Motor neuron (in vitro differentiated cells): ENCODE results near the gene C1orf159. TPM values are rescaled to one million over a fixed set of nuclear protein-coding genes. Genes with fewer than 3 reads are reported as not detected.
"Not testable (repeated sequence)": the region's sequence is repeated elsewhere in the genome, so short reads cannot be mapped to it uniquely, and the experiment has no call there.

Experiments
- ATAC-seq, 8 experiments: fragments of 200-7000 bp; cut with Tn5 transposase; replicated peaks in 6 of 8; 2 replicates each; pipeline ENCODE4 v1.8.0; 2021; ENCODE audit warnings: mild to moderate bottlenecking in 8 of 8, moderate library complexity in 8 of 8
- H3K27ac ChIP-seq, 2 donors: fragments of 250-450 bp; sonication (Bioruptor Pico); 2 replicates each; pipeline ENCODE4 v1.9.0; 2021; ENCODE audit warnings: antibody characterized with exemption in 2 of 2, mild to moderate bottlenecking in 2 of 2, moderate library complexity in 1 of 2
- H3K4me1 ChIP-seq, 2 donors: fragments of 250-450 bp; sonication (Bioruptor Pico); replicated peaks in 1 of 2; 2 replicates each; pipeline ENCODE4 v1.6.1; 2021; ENCODE audit warnings: antibody characterized with exemption in 2 of 2, mild to moderate bottlenecking in 2 of 2, moderate library complexity in 1 of 2
- H3K4me3 ChIP-seq, 5 donors: fragments of 250-450 bp; sonication (Bioruptor Pico); 2 replicates each; pipeline ENCODE4 v1.9.0; 2021; ENCODE audit warnings: antibody characterized with exemption in 5 of 5, mild to moderate bottlenecking in 5 of 5, moderate library complexity in 4 of 5
- WGBS, 10 experiments: fragments of 450-650 bp; shearing (Covaris generic); methylation state at CpG; one replicate each; pipeline ENCODE4 v1.0.0; 2022; 5-methylcytosine and 5-hydroxymethylcytosine counted together
- in situ Hi-C, 9 experiments: fragments of 400-800 bp; cut with MboI; loops; one replicate each; pipeline ENCODE4 v1.15.0; 2021; ENCODE audit warnings: low sequenced_read_pairs in 9 of 9, low pct_unique_long_range_greater_than_20kb in 2 of 9; ENCODE audit not compliant: unreplicated experiment in 9 of 9
- total RNA-seq, 8 experiments: library from RNA; unstranded; fragments of 300-600 nt; gene quantifications; 2 replicates each; pipeline versions ENCODE4 v1.2.3 to v1.2.4, GENCODE V29; 2022

The C1orf159 gene
- total RNA-seq, 8 experiments from 2014 or later, result 5.8 to 17.9 (median 9.7) TPM

- H3K4me3 ChIP-seq, in situ Hi-C loops, H3K4me1 ChIP-seq, H3K27ac ChIP-seq, ATAC-seq: not testable (repeated sequence)
- WGBS, 10 experiments, result 83 to 100% (median 93%) methylated on average over 1 to 6 of the region's 6 CpGs; no CpG with 5 or more reads in 2 of the 10 experiments
Measured at GRCh38 chr1:1104152-1104551, 11.7 kb downstream of the C1orf159 start.

DNA sequence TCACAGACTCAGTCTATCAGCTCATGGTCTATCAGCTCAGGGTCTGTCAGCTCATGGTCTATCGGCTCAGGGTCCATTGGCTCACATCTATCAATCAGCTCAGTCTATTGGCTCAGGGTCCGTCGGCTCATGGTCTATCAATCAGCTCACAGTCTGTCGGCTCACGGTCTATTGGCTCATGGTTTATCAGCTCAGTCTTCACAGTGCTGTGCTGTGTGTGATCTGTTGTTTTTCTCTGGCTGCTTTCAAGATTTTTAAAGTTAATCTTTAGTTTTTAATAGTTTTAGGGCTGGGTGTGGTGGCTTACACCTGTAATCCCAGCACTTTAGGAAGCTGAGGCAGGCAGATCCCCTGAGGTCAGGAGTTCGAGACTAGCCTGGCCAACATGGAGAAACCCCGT, 14.4 kb downstream of the C1orf159 start:
- Histone ChIP-seq H3K4me1 (no peaks in the 10 kb centered on the region), H3K27ac (no peak overlapping the region), H3K4me3 (no peak overlapping the region)
- WGBS, 10 experiments, result 81 to 100% (median 92%) methylated on average over 1 to 7 of the region's 7 CpGs; no CpG with 5 or more reads in 2 of the 10 experiments
- in situ Hi-C loops, result no loop called here
- no peak for ATAC-seq

DNA sequence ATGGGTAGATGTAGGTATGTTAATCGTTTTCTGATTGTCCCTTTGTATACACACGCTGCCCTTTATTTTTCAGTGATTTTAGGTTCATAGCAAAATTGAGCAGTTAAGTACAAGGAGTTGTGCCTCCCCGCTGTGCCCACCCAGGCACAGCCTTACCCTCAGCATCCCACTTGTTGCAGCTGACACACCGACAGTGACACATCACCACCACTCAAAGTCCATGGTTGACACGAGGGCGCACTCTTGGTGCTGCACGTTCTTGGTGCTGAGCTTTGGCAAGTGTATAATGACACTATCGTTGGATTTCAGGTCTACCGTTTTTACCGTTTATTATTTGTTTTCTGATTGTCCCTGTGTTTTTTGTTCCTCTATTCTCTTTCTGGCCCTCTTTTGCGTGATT, 15.6 kb downstream of the C1orf159 start:
- Histone ChIP-seq H3K4me1 (no peaks in the 10 kb centered on the region), H3K4me3 (no peak overlapping the region), H3K27ac (no peak overlapping the region)
- in situ Hi-C loops, result no loop called here
- ATAC-seq, result no peak
- WGBS, 10 experiments, result 79 to 100% (median 93%) methylated on average over 4 to 11 of the region's 11 CpGs

DNA sequence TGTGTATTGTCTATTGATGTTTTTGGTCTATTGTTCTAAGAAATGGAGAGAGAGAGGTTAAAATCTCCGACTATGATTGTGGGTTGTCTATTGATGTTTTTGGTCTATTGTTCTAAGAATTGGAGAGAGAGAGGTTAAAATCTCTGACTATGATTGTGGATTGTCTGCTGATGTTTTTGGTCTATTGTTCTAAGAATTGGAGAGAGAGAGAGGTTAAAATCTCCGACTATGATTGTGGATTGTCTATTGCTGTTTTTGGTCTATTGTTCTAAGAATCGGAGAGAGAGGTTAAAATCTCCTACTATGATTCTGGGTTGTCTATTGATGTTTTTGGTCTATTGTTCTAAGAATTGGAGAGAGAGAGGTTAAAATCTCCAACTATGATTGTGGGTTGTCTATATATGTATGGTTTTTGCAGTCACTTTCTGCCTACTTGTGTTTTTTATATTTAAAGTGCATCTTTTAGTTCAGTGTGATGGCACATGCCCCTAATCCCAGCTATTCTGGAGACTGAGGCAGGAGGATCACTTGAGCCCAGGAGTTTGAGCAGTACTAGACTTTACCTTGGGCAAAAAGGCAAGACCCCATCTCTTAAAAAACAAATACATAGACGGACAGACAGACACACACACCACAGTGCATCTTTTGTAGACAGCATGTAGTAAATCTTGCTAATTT, 16.2 kb downstream of the C1orf159 start:
- Histone ChIP-seq H3K4me3 (no peak overlapping the region), H3K27ac (no peak overlapping the region), H3K4me1 (peaks cover 0 to 2% of the 10 kb centered on the region in 2 donors)
- 43 to 97% (median 81%) methylated on average over 2 to 4 of the region's 4 CpGs for WGBS, 10 experiments
- in situ Hi-C loops, result no loop called here
- ATAC-seq, result no peak

DNA sequence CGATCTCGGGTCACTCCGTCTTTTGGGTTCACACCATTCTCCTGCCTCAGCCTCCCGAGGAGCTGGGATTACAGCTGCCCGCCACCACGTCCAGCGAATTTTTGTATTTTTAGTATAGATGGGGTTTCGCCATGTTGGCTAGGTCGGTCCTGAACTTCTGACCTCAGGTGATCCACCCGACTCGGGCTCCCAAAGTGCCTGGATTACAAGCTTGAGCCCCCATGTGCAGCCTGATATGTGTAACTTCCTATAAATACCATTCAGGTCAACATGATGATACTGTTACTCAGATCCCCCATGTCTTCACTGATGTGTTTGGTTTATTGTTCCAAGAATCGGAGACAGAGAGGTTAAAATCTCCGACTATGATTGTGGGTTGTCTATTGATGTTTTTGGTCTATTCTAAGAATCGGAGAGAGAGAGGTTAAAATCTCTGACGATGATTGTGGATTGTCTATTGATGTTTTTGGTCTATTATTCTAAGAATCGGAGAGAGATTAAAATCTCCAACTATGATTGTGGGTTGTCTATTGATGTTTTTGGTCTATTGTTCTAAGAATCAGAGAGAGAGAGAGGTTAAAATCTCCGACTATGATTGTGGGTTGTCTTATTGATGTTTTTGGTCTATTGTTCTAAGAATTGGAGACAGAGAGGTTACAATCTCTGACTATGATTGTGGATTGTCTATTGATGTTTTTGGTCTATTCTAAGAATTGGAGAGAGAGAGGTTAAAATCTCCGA, 17.0 kb downstream of the C1orf159 start:
- no peak overlapping the region for H3K4me3 ChIP-seq
- peaks cover 0 to 2% of the 10 kb centered on the region in 2 donors for H3K4me1 ChIP-seq
- WGBS, 10 experiments, result 70 to 95% (median 84%) methylated on average over 2 to 18 of the region's 18 CpGs; no CpG with 5 or more reads in 1 of the 10 experiments
- ATAC-seq, result no peak
- in situ Hi-C loops, result no loop called here
- H3K27ac ChIP-seq, result no peak overlapping the region

DNA sequence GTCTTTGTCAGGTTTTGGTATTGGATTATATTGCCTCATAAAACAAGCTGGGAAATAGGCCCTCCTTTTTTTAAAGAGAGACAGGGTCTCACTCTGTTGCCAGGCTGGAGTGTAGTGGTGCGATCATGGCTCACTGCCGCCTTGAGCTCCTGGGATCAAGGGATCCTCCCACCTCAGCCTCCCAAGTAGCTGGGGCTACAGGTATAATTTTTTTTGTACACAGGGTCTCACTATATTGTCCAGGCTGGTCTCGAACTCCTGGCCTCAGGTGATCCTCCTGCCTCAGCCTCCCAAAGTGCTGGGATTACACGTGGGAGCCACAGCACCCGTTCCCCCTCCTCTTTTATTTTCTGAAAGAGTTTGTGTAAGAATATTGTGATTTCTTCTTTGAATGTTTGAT, 19.8 kb downstream of the C1orf159 start:
- in situ Hi-C loops, result not testable (repeated sequence)

DNA sequence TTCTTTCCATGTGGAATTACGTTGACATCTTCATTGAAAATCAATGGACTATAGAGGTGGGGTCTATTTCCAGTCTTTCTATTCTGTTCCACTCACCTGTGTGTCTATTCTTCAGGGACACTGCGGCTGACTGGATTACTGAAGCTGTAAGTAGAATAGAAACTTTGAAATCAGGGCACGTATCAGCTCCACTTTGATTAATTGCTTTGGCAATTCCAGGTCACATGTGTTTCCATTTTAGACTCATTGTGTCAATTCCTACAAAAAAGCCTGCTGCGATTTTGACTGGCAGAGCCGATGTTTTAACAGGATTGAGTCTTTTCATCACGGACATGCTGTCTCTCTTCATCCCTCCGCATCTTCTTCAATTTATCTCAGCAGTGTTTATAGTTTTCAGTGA, 20.9 kb downstream of the C1orf159 start:
- 56 to 100% (median 87%) methylated on average over 1 to 7 of the region's 7 CpGs for WGBS, 10 experiments

More for the DNA sequence above, 19.8 kb downstream of the C1orf159 start:
- H3K4me1 ChIP-seq, H3K27ac ChIP-seq, ATAC-seq, H3K4me3 ChIP-seq: not testable (repeated sequence)
- WGBS, 10 experiments, result 84 to 100% (median 97%) methylated on average over 1 to 5 of the region's 5 CpGs; no CpG with 5 or more reads in 2 of the 10 experiments

DNA sequence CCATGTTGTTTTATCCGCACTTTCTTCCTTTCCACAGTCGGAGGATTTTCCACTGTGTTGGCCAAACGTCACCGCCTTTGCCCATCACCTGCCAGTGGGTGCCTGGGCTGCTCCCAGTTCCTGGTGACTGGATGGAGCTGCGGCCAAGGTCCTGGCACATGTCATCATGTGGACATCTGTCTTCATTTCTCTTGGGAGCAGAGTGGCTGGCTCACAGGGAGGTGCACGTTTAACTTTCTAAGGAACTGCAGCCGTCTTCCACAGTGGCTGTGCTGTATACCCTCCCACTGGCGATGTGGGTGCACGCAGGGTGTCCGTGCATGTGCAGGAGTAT, 22.3 kb downstream of the C1orf159 start:
- in situ Hi-C loops, result no loop called here
- peaks cover 0 to 2% of the 10 kb centered on the region in 2 donors for H3K4me1 ChIP-seq
- H3K27ac ChIP-seq, result no peak overlapping the region
- WGBS, 10 experiments, result 67 to 100% (median 89%) methylated on average over 1 to 10 of the region's 10 CpGs; no CpG with 5 or more reads in 4 of the 10 experiments
- H3K4me3 ChIP-seq, result no peak overlapping the region
- no peak for ATAC-seq

More for the DNA sequence above, 20.9 kb downstream of the C1orf159 start:
- Histone ChIP-seq H3K27ac (no peak overlapping the region), H3K4me3 (no peak overlapping the region), H3K4me1 (peaks cover 0 to 2% of the 10 kb centered on the region in 2 donors)
- ATAC-seq, result peak in 1 of 8 experiments; percentile 27
- in situ Hi-C loops, result no loop called here

DNA sequence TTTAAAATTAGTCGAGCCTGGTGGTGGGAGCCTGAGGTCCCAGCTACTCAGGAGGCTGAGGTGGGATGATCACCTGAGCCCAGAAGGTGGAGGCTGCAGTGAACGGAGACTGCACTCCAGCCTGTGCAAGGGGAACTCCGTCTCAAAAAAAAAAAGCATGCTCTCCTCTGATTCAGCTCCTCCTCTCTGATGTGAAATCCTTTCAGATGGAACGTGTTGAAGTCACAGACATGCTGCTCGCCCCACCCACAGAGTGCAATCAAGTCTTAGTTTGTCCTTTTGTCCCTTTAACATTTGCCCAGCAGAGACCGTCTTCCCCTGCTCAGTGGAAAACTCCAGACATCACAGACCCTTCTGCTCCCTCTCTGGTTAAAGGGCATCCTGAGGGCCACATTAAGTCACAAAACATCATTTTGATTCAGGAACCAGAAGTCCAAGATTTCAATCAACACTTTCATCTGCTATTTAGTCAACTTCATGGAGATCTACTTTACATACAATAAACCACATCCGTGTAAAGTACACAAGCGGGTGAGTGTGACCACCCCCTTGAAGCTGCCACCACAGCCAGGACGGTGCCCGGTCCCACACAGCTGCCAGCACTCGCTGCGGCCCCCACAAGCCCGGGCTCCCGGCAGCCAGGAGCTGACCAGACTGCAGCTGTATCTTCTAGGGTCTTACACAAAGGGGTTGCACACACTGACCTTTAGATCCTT, 22.8 kb downstream of the C1orf159 start:
- in situ Hi-C loops, result no loop called here
- H3K4me1 ChIP-seq, result peaks cover 0 to 2% of the 10 kb centered on the region in 2 donors
- ATAC-seq, result peak in 1 of 8 experiments; percentile 37
- H3K27ac ChIP-seq, result no peak overlapping the region
- 20 to 100% (median 76%) methylated on average over 1 to 12 of the region's 14 CpGs; no CpG with 5 or more reads in 1 of the 10 experiments for WGBS, 10 experiments
- no peak overlapping the region for H3K4me3 ChIP-seq

- peak in 2 of 8 experiments; percentile 11 to 12 for ATAC-seq
- in situ Hi-C loops, result no loop called here
- WGBS, 10 experiments, result 90 to 100% (median 93%) methylated on average over 2 to 9 of the region's 28 CpGs; no CpG with 5 or more reads in 6 of the 10 experiments
- Histone ChIP-seq H3K27ac (no peak overlapping the region), H3K4me3 (no peak overlapping the region), H3K4me1 (peaks cover 0 to 2% of the 10 kb centered on the region in 2 donors)
Measured at GRCh38 chr1:1092149-1092855, 23.6 kb downstream of the C1orf159 start.

GRCh38 chr1:1091344-1092148, 24.3 kb downstream of the C1orf159 start:
- peak in 3 of 8 experiments; percentile 1 to 50 (median 25) for ATAC-seq
- WGBS, 10 experiments, result 97 to 100% methylated on average over 4 to 6 of the region's 28 CpGs; no CpG with 5 or more reads in 8 of the 10 experiments

More at GRCh38 chr1:1091344-1092148, 24.3 kb downstream of the C1orf159 start:
- in situ Hi-C loops, result no loop called here
- H3K4me1 ChIP-seq, result peaks cover 0 to 2% of the 10 kb centered on the region in 2 donors
- H3K4me3 ChIP-seq, result no peak overlapping the region
- no peak overlapping the region for H3K27ac ChIP-seq
